HG03457 (cell line): ENCODE results near the gene PACSIN2.
"Not testable (repeated sequence)": the region's sequence is repeated elsewhere in the genome, so short reads cannot be mapped to it uniquely, and the experiment has no call there.

Experiments
- ATAC-seq: cut with Tn5 transposase; IDR thresholded peaks from one replicate; pipeline ENCODE4 v1.9.1; 2021; ENCODE audit warnings: moderate number of reproducible peaks; ENCODE audit not compliant: unreplicated experiment

Gene PACSIN2

GRCh38 chr22:42992886-42993479 is 22.0 kb downstream of the PACSIN2 start:
- no peak for ATAC-seq

DNA sequence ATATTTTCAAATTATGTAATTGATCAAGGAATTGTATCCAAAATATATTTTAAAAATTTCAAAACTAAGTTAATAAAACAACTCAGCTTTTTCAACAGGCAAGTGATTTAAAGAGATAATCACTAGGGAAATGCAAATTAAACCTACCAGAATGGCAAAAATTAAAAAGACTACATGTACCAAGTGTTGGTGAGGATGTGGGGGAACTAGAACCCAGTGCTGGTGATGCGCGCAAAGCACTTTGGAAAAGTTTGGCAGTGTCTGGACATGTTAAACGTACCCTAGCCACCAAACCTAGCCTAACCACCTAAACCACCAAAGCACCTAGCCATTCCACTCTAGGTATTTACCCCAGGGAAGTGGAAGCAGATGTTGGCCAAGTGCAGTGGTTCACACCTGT is 22.9 kb downstream of the PACSIN2 start:
- no peak for ATAC-seq

DNA sequence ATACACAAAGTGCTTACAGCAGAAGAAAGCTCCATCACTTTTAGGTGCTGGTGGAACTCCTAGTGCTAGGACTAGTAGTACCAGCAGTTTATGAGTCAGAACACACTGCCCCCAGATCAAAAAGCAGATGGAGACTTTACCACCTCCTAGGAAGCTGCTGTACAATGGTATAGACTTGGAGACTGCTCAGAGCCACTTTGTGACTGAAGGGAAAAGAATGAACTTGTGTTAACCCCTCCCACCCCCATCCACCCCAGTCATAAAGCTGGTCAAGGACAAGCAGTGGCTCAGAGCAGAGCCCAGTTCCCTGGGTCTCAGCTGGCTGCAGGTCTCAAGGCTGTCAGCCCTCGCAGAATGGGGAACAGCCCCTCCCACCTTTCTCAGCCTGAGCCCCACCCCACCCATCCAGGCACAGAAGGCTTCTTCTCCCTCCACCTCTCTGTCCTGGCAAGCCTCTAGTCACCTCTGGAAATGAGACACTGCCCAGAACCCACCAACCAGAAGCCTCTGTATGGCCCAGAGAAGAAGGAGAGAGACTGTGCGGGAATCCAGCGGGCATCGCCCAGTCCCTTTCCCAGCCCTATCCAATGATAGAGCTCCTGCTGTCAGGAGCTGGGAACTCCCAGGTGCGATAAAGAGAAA is 23.8 kb downstream of the PACSIN2 start:
- ATAC-seq: no peak

DNA sequence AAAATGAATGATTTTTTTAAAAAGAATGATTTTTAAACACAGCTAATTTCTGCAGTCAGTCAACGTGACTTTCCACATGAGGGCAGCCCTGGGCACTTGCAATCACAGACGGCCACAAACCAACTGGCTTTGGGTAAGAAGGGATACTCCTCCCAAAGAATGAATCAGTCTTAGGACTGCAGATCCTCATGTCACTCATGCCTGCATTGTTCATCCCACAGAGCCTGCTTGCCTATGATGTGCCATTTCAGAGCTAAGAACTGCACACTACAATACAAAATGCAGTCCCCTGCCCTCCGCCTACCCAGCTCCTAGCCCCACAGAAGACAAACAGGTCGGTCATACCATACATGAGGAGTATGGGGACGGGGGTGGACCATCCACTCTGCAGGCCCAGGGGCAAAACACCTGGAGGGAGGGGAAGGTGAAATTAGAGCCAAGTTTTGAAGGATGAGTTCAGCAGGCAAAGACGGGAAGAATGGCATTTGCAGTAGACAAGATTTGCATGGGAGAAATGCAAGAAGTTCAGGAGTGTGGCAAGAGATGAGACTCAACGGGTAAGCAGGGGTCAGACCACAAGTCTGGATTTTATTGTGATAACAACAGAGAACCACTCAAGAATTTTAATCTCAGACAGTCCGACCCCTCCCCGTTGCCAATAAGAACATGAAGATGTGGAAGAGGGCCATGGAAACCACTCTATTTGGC is 24.7 kb downstream of the PACSIN2 start:
- no peak for ATAC-seq

DNA sequence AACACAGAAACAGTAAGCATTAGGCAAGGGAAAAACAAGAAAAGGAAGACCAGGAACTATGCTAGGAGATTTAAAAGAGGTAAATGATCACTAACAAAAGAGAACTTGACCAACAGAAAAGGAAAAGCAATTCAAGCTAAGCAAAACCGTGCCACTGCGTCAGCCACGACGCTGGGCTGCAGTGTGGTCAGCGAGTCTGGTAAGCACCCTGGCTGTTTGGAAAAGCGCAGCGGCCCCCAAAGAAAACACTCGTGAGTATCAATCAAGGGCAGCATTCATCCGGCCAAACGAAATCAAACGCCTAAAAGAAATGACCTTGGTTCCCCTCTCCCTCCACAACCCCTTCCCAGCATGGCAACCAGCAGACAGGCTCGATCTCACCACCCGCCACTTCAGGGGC is 28.8 kb downstream of the PACSIN2 start:
- ATAC-seq: no peak

- no peak for ATAC-seq
Measured at GRCh38 chr22:42985531-42985905, 29.4 kb downstream of the PACSIN2 start.

DNA sequence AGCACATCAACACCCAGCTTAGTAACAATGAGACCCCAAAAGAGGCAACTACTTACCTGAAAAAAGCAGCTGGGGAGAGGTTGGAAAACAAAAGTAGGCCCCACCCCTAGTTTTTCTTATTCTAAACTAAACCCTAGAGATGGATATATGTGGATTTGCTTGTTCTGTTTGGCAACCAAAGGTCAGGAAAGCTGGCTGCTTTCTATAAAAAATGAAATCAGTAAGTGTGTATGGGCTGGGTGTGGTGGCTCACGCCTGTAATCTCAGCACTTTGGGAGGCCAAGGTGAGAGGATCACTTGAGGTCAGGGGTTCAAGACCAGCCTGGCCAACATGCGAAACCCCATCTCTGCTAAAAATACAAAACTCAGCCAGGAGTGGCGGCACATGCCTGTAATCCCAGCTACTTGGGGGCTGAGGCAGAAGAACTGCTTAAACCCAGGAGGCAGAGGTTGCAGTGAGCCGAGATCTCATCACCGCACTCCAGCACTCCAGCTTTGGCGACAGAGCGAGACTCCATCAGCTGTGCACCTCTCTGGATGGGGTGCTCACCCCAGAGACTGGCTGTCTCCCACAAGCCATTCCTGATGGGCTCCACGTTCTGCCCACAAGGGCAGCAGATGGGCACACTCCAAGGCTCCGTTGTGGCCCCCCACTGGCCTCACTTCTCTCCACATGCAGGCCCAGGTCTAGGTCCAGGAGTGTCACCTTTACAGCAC is 30.0 kb downstream of the PACSIN2 start:
- no peak for ATAC-seq

- no peak for ATAC-seq
Measured at GRCh38 chr22:42984397-42984796, 30.6 kb downstream of the PACSIN2 start.

GRCh38 chr22:42983470-42983869 is 31.5 kb downstream of the PACSIN2 start:
- ATAC-seq: no peak

- ATAC-seq: no peak
Measured at GRCh38 chr22:42979606-42980005, 35.3 kb downstream of the PACSIN2 start.

GRCh38 chr22:42978453-42979103 is 36.4 kb downstream of the PACSIN2 start:
- no peak for ATAC-seq

DNA sequence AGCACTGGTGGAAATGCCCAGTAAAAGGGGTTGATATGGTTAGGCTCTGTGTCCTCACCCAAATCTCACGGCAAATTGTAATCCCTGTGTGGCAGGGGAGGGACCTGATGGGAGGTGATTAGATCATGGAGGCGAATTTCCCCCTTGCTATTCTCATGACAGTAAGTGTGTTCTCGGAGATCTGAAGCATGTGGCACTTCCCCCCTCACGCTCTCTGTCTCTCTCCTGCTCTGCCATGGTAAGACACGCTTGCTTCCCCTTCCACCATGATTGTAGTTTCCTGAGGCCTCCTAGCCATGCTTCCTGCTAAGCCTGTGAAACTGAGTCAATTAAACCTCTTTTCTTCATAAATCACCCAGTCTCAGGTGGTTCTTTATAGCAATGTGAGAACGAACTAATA is 37.4 kb downstream of the PACSIN2 start:
- ATAC-seq: no peak

DNA sequence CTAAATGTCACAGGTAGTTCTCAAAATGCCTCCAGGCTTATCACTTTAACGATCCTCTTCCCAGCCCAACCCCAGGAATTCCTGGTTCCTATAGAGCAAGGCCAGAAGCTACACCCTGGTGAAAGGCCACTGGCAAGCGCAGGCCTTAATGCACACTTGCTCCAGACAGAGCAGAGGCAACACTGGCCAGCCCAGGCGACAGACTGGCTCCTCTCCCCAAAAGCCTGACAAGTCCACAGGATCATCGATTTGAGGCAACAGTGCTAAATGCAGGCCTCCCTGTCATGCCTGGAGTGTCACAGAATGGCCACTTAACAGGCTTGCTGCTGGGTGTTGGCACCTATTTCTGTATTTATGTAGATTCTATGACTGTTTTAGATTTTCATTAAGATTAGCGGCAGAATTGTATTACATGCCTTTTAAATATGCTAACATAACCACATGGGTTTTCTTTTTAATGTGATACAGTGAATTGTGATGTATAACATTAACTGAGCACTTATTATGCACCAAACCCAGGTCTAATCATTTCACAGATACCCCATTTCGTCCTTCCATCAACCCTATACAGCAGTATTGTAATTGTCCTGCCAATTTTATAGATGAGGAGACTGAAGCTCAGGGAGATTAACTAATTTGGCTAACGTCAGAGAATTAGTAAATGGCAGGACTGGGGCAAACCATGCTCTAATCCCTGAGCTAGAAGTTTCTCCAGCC is 38.6 kb downstream of the PACSIN2 start:
- ATAC-seq: no peak

DNA sequence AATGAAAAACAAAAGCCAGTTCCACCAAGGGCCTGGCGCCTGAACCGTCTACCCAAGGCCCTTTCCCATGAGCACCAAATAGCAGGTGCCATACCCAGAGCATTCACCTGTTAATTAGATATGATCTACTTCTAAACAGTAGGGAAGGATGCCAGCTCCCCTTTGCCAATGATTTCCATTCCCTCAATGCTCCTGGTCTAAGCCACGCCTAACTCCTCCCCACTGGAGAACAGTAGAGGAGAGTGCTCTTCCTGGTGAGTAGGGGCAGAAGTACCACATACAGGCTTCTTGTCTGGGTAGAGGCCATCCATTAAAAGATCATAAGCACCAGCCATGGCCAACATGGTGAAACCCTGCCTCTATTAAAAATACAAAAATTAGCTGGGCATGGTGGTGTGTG is 40.7 kb downstream of the PACSIN2 start:
- ATAC-seq: no peak

- no peak for ATAC-seq
Measured at GRCh38 chr22:42973536-42973881, 41.4 kb downstream of the PACSIN2 start.

DNA sequence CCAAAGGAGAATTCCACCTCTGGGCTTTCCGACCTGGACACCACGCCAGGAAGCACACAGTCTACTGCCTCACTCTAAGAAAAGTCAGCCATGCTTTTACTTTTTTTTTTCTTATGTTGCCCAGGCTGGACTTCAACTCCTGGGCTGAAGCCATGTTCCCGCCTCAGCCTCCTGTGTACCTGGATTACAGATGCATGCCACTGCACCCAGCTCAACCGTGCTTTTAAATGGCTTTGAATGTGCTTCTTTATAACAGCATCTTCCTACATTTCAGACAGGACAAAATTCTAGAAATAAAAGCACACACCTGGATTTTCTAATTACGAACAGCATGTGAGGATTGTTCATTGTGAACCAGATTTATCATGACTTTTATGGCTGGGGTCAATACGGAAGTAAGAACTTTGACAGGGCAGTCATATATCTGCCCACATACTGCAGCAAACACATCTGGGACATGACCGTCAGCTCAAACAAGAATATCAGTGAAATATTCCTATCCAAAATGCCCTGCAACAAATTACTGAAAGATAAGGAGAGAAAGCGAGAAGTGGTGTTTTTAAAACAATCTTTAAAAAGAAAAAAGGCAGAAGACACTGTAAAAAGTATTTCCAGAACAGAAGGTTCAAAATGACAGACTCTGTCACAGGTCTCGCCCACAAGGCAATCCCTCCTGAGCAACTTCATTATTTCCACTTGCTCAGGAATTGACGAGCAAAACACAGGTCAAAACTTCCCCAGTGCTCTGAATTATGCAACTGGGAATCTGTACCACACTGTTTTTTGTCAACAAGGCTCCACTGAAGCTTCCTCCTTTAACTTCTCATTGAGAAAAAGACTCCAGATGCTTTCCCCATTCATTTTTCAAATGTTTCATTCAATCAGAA is 42.1 kb downstream of the PACSIN2 start:
- ATAC-seq: no peak

DNA sequence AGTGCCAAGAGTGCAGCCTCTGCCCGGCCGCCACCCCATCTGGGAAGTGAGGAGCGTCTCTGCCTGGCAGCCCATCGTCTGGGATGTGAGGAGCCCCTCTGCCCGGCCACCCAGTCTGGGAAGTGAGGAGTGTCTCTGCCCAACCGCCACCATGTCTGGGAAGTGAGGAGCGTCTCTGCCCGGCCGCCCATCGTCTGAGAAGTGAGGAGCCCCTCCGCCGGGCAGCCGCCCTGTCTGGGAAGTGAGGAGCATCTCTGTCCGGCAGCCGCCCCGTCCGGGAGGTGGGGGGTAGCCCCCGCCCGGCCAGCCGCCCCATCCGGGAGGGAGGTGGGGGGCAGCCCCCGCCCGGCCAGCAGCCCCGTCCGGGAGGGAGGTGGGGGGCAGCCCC is 43.5 kb downstream of the PACSIN2 start:
- ATAC-seq: not testable (repeated sequence)

- ATAC-seq: no peak
Measured at GRCh38 chr22:42970029-42970428, 44.9 kb downstream of the PACSIN2 start.

GRCh38 chr22:42969348-42969975 is 45.5 kb downstream of the PACSIN2 start:
- no peak for ATAC-seq
